ENCODE measurements around the gene MYO7A. TPM values are rescaled to one million over a fixed set of nuclear protein-coding genes. Genes with fewer than 3 reads are reported as not detected.

The MYO7A gene
- total and polyA plus RNA-seq, 2 donors (not counting 3 experiments of a cell fraction or from before 2014, with no cell fraction given) = 1.3 to 3.6 TPM

DNA sequence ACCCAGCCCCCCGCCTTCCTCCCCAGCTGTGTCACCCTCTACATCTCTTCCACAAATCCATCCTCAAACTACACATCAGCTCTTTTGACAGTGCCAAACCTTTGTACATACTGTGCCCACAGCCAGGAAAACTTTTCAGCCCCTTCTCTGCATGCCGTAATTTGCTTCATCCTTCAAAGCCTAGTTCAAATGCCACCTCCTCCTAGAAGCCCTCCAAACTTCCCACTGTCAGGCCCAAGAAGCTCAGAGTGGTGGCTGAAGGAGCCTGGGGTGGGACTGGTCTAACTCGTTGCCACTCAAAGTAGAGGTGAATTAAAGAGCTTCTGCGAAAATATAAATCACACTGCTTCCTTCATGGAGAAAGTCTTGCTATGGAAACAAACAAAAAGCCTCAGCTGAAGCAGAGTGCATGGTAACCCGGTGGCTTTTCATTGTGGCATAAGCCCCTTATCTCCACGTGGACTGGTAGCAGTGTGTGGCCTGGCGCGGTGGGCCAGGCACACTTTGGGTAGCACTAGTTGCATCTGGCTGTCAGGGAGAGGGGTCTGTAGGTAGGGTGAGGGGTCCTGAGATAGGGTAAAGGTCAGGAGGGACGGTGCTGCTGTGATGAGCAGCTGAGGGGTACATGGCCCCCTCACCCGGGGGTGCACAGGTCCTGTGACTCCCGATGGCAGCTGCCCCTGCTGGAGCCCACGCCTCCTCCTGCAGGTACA is 76.9 kb downstream of the MYO7A start:
- H4K20me1 ChIP-seq (replicated peaks; ENCODE audit: control insufficient read depth, extremely low read depth, insufficient read depth, low read length) = no peaks in the 10 kb centered on the region
- TF ChIP-seq MYC (IDR thresholded peaks at IDR 0.05; ENCODE audit: low read depth, low read length) (no peak), EZH2 (IDR thresholded peaks at IDR 0.05; ENCODE audit: borderline replicate concordance, low read depth, low read length, severe bottlenecking) (no peak), JUN (IDR thresholded peaks at IDR 0.05; ENCODE audit: borderline replicate concordance, insufficient read depth, insufficient read length, low read depth) (no peak), FOS (IDR thresholded peaks at IDR 0.05; ENCODE audit: borderline replicate concordance, insufficient read depth, low read length) (no peak), POLR2A (IDR thresholded peaks at IDR 0.05; ENCODE audit: low read depth, low read length) (no peak), GATA2 (IDR thresholded peaks at IDR 0.05; ENCODE audit: insufficient read depth, insufficient read length, low read depth, low read length) (no peak), POLR2AphosphoS5 (IDR thresholded peaks at IDR 0.05; ENCODE audit: insufficient read depth, low read depth, low read length) (no peak)
- TF ChIP-seq, protein P1, sequence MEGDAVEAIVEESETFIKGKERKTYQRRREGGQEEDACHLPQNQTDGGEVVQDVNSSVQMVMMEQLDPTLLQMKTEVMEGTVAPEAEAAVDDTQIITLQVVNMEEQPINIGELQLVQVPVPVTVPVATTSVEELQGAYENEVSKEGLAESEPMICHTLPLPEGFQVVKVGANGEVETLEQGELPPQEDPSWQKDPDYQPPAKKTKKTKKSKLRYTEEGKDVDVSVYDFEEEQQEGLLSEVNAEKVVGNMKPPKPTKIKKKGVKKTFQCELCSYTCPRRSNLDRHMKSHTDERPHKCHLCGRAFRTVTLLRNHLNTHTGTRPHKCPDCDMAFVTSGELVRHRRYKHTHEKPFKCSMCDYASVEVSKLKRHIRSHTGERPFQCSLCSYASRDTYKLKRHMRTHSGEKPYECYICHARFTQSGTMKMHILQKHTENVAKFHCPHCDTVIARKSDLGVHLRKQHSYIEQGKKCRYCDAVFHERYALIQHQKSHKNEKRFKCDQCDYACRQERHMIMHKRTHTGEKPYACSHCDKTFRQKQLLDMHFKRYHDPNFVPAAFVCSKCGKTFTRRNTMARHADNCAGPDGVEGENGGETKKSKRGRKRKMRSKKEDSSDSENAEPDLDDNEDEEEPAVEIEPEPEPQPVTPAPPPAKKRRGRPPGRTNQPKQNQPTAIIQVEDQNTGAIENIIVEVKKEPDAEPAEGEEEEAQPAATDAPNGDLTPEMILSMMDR (IDR thresholded peaks at IDR 0.05; ENCODE audit: extremely low read depth in 1 of 2, insufficient read depth in 1 of 2, low read depth in 1 of 2, low read length in 2 of 2) = no peak
- TF ChIP-seq, protein P2, sequence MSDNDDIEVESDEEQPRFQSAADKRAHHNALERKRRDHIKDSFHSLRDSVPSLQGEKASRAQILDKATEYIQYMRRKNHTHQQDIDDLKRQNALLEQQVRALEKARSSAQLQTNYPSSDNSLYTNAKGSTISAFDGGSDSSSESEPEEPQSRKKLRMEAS (IDR thresholded peaks at IDR 0.05; ENCODE audit: insufficient read depth, insufficient read length) = no peak
- FAIRE-seq = no peak

More for the DNA sequence above, 76.9 kb downstream of the MYO7A start:
- Histone ChIP-seq H3K27ac (ENCODE audit: insufficient read depth, low read depth, low read length) (no peak overlapping the region), H3K4me1 (ENCODE audit: control insufficient read depth, extremely low read depth, insufficient read depth, low read length) (no peaks in the 10 kb centered on the region), H3K27me3 (ENCODE audit: control insufficient read depth in 2 of 2, insufficient read depth in 2 of 2, low read length in 2 of 2) (no peaks in the 10 kb centered on the region), H3K79me2 (ENCODE audit: control insufficient read depth, insufficient read depth, low read length) (no peaks in the 10 kb centered on the region), H3K9me3 (replicated peaks; ENCODE audit: control insufficient read depth, insufficient read depth, low read length) (no peaks in the 10 kb centered on the region), H3K9me1 (replicated peaks; ENCODE audit: control insufficient read depth, extremely low read depth, insufficient read depth, low read length) (no peaks in the 10 kb centered on the region), H3K4me3 (replicated peaks in 1 of 3; ENCODE audit: insufficient read depth in 1 of 3, low read depth in 1 of 3, low read length in 3 of 3) (no peak overlapping the region), H3K36me3 (ENCODE audit: control insufficient read depth in 2 of 2, extremely low read depth in 1 of 2, insufficient read depth in 2 of 2, low read length in 2 of 2) (no peaks in the 10 kb centered on the region), H2AFZ (ENCODE audit: low read depth, low read length) (no peak overlapping the region), H3K9ac (replicated peaks; ENCODE audit: extremely low read depth, insufficient read depth, low read length) (no peak overlapping the region), H3K4me2 (ENCODE audit: insufficient read depth, low read length) (no peak overlapping the region)
- ChIA-PET CTCF (interaction anchor here (1.2 to 2.8 kb wide), 5 partner anchors 9 to 343 kb away, joined by 3 to 17 read pairs (median 4); no protein-coding TSS in a partner anchor), POLR2A (no interaction called here)
- dilution Hi-C loops (cut with MboI; ENCODE audit: extremely low pct_ligation_motif_present, low sequenced_read_pairs) (no loop called here), intact Hi-C loops (cut with micrococcal nuclease) (no loop called here)
- BruUV-seq (replicated peaks) = no TSS peak
- DNase-seq (ENCODE audit: low read depth, low spot score) = no peak

Measured in endothelial cell of umbilical vein (primary cell).